HG03521 (cell line): ENCODE measurements around the gene TALDO1.
A peak's percentile ranks its signal among the peaks of the same experiment; 100 is the strongest.

Source experiments
- ATAC-seq: cut with Tn5 transposase; IDR thresholded peaks from one replicate; pipeline ENCODE4 v1.9.1; 2021; ENCODE audit warnings: mild to moderate bottlenecking, moderate library complexity; ENCODE audit not compliant: unreplicated experiment

TALDO1 gene

DNA sequence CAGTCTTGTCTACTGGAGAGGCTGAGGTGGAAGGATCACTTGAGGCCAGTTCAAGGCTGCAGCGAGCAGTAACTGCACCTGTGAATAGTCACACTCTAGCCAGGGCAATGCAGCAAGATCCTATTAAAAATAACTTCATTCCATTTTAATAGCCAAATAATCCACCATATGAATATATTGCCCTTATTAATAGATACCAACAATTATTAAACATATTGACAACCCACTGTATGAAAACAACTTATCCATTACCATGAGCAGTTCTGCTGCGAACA lies 19.6 kb downstream of the TALDO1 start:
- ATAC-seq: no peak

DNA sequence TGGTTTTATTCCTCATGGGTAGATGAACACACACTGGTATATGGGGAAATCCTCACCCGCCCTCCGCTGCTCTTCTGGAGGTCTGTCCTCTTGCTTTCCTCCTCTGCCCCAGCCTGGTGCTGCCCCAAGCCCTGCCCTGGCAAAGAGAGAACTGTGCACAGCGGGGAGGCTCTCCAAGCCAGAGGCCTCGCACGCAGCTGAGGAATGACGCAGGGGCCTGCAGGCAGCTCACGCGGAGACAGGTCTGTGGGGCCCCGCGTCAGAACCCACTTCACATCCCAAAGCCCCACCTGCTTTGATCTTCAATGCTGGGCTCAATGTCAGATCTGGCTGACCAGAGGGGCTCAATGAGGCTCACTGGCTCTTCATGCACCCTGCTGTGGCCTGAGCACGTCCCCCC lies 20.0 kb downstream of the TALDO1 start:
- ATAC-seq: no peak

DNA sequence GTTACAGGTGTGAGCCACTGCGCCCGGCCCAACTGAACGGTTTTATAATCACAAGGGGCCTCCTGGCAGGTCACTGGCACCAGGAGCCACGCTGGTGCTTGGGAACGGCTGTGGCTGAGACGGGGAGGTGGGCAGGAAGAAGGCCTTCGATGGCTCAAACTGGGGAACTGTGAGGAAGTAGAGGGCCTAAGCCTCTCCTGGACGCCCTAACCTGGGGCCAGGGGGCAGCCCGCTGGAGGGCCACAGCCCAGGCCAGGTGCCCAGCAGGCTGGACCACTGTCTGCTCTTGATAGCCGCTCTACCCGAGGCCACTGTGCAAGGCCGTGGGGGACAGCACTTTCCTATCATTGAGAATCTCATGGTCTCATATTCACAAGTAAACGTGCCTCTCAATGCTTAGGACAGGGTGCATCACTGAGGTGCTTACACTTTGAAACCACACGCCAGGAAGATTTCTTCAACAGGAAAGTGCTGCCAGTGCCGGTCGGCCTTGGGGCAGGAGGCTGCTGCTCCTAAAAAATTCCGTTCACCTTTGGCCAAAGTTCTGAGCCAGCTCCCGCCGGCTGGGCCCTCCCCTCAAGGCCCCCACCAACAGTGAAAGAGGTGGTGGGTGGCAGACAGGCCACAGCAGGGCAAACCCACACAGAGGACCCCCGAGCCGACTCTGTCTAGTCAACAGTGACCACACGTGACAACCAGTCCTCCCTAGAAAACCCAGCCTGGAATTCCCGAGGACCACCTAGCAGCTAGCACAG lies 22.8 kb downstream of the TALDO1 start:
- ATAC-seq: no peak

DNA sequence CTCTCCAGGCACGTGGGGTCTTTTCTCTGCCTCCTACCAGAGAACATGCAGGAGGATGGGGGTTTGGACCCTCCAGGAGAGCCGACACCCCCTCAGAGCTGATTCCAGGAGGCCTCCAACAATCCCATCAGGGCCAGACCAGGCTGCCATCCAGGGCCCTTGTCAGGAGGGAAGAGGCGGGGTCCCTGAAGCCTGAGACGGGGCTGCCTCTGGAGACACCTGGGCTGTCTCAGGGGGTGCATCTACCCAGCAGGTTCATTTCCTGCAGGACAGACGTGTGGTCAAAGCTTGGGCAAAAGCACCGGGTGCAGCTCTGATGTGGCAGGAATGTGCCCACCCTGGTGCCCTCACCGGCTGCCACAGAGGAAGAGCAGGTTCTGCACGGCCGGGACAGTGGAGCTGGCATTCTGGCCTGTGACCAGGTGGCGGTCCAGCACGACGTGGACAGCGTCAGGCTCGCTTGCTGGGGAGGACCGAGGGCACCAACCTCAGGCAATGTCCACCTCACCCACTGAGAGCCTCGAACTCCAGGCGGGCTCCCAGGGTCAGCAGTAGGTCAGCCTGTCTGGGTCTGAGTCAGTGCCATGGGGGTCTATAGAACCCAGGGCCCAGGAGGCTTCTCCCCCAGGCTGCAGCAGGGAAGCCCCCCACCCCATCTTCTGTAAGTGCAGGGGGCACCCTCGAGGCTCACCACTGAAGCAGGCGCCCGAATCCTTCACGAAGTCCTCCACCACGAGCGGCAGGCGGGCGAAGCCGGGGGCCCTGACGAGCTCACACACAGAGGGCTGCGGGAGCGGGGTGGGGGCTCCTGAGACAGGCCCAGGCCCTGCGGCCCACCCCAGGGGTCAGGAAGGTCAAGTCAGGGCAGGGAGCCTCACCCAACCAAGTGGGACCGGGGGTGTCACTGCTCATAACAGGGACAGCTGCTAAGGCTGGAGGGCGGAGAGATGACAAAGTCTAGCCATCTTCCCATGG lies 23.7 kb downstream of the TALDO1 start:
- no peak for ATAC-seq

DNA sequence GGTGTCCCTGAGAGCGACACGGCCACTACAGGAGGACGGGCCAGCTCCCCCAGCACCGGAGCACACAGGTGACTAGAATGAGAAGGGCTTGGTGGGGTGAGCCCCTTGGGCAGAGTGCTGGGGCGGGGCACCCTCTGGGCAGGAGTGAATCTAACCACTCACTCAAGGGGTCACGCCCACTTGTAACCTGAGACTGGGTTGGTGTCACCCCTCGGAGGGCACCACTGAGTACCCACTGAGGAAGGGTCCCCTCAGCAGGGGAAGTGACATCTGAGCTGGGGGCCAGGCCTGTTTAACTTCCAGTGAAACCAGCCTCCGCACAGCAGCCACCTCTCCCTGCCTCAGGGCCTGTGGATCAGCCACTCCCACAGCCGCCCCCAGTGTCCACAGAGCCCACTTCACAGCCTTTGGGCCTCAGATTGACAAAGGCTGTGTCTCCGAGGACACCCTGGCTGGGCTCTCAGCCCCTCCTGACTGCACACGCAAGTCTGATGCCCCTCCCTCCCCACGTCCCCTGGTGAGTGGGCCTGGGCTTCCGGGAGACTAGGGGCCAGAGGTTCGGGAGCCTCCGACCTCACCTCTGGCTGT lies 24.4 kb downstream of the TALDO1 start:
- ATAC-seq: no peak

DNA sequence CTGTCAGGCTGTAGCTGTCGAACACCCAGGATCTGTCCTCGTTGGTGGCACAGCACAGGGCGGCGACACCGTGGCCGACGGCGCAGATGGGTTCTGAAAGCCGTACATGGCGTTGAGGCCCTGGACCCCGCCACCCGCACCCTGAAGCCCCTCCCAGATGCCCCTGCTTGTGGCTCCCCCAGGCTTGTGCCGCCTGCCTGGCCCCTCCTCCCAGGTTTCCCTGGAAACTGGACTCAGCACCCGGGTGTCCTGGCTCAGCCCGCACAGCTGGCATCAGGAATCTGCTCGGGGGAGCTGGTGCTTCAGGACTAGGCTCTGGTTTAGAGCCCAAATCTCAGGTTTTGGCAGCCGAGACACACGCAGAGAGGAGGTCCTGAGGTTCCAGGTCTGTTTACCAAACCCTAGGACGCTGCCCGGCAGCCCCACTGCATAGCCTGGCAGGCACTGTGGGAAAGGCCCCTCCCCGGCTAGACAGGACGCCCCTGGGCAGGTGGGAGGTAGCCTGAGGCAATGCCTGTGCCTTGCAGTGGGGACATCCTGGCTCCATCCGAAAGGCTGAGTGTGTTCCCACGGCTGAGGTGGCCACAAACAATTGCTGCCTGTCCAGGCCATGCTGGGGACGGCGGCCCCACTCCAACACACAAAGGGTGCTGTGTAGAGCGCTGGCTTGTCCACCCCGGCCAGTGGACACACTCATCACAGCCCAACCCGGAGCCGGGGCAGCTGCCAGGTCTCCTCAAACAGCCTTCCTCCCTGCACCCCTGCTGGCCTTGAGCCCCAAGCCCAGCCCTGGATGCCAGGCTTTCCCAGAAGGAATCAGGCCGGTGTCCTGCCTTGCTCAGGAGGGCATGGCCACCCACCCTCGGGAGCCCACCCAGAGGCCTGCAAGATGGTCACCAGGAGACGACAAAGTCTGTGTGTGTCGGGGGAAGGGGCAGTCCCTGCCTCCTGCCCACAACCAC lies 25.4 kb downstream of the TALDO1 start:
- no peak for ATAC-seq

DNA sequence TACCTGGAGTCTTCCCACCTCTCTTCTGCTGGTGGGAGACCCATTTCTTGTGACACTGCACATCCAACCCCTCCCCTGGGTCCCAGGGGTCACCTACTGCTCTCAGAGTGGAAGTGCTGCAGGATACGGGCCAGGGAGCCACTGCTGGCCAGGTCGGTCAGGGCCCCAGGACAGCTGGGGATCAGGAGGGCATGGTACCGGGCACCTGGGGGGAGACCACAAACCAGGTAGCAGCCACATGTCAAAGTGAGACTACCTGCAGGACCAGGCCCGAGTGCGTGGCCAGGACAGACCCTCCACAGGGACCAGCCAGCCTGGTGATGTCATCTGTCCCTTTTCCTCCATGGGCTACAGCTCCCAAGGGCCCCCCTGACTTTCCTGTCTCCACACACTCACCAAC lies 26.2 kb downstream of the TALDO1 start:
- no peak for ATAC-seq

DNA sequence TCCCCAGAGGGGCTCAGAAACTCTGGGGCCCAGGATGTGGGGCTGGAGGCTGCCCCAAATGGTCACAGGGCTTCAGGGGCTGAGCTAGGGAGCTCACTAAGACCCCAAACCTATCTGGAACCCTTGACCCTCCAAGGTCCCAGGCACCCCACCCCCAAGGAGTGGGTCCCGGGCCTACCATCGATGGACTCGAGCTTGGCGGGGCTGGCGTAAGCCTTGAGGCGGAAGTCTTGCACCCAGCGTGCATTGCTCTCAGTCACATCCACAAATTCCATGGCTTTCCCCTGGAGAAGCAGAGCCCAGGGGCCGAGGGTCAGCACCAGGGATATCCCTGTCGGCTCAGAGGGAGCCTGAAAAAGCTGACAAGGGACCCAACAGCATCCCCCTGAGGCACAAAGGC lies 26.6 kb downstream of the TALDO1 start:
- ATAC-seq: no peak

DNA sequence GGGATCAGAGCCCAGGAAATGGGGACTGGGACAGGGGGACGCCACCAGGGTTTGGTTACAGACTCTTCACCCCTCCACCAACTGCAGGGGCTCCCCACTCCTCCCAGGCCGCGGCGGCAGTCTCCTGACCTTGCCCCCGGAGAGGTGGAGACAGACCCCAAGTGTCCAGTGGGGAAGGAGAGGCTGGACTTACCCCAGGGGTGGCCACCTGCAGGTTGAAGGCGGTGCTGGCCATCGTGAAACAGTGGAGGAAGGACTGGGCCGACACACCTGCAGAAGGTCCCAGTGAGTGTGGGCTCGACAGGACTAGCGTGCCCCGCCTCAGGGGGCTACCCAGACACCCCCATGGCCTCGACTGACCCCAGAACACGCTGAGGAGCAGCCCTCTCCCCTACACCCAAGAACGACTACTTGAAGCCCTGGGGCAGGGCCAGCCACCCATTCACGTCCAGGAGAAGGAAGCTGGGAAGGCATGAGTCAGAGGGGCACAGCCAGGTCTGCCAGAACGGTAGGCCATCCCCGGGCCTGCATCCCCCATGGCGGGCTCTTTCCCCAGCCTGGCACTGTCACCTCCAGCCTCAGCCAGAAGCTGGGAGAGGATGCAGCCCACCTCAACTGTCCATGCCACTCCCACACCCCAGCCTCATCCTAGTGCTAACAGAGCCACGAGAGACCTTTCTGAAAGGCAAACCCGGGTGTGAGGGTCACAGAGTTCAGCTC lies 27.8 kb downstream of the TALDO1 start:
- ATAC-seq: no peak

DNA sequence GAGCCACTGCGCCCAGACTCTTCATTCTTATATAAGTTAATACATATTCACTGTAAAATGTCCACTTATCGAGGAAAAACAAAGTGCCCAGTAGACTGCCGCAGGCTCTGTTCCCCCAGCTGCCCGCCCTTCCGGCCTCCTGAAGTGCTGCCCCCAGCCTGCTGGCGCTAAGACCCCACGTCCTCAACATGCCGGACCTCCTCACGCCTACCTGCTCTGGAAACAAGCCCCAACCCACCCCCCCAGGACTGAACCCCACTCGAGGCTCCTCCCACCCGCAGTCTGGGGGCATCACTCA lies 28.9 kb downstream of the TALDO1 start:
- no peak for ATAC-seq

DNA sequence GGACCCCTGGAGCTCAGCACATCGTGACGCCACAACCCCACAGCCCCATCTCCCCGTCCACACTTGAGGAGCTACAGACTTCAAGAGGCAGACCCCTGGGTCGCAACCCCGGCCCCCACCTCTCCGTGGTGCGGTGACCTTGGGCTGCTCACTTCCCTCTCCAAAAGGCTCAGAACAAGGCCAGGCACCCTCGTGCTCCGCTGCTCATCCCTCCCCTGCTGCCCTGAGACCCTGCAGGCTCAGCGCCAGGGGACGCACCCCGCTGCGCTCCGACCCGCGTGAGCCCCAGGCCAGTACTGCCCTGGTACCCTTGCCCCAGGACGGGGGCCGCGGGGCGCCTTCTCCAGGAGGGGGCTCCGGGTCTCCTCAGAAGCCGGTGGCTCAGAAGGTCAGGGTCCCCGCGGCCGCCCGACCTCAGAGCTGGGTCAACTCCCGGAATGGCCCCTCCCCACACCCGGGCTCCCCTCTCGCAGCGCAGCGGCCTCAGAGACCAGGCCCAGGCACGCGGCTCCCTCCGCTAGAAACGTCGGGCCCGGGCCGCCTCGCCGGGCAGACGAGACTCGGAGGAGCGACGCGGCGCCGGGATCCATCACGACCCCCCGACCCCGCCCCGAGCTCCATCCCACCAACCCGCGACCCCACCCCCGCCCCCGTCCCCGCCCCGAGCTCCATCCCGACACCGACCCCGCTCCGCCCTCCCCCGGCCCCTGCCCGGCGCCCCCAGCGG lies 29.5 kb downstream of the TALDO1 start:
- ATAC-seq: peak; percentile 31

DNA sequence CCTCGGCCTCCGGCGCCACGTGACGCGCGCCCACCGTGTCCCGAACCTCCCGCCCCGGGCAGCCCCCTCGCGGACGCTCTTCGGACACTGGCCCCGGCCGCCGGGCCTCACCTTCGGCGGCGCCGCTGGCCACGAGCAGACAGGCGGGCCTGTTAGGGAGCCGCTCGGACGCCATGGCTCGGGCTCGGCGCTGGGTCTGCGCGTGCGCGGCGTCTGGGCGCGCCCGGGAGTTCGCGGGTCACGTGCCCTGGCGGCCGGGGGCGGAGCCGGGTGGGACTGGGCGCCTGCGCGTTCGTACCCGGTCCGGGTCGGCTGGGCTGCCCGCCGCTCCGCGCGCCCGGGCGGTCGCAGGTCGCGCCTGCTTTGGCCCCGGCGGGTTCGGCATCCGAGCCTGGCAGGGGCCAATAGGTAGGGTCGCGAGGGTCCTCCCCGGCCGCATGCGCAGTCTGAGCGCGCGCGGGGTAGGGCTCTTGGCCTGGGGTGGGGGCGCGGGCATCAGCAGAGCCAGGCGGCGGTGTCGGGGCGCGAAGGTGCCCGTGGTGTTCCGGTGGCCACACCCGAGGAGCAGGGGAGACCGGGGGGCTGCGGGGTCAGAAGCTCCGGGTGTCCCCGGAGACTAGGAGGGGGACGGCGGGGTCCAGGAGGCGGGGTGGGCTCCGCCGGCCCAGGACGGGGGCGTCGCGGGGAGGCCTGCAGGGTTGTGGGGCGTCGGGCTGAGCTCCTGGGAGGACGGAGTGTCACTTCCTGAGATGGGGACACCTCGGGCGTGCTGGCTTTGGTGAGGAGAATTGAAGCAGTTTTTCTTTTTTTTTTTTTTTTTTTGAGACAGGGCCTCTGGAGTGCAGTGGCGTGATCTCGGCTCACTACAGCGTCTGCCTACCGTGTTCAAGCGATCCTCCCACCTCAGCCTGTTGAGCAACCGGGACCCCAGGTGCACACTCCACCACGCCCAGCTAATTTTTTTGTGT lies 30.3 kb downstream of the TALDO1 start, which contains the start of gene GATD1:
GATD1 (minus strand) TSS at position 200 of the 968 bp plus-strand sequence; CDS start at position 175, 25 bp downstream.
- ATAC-seq: peak; percentile 81

DNA sequence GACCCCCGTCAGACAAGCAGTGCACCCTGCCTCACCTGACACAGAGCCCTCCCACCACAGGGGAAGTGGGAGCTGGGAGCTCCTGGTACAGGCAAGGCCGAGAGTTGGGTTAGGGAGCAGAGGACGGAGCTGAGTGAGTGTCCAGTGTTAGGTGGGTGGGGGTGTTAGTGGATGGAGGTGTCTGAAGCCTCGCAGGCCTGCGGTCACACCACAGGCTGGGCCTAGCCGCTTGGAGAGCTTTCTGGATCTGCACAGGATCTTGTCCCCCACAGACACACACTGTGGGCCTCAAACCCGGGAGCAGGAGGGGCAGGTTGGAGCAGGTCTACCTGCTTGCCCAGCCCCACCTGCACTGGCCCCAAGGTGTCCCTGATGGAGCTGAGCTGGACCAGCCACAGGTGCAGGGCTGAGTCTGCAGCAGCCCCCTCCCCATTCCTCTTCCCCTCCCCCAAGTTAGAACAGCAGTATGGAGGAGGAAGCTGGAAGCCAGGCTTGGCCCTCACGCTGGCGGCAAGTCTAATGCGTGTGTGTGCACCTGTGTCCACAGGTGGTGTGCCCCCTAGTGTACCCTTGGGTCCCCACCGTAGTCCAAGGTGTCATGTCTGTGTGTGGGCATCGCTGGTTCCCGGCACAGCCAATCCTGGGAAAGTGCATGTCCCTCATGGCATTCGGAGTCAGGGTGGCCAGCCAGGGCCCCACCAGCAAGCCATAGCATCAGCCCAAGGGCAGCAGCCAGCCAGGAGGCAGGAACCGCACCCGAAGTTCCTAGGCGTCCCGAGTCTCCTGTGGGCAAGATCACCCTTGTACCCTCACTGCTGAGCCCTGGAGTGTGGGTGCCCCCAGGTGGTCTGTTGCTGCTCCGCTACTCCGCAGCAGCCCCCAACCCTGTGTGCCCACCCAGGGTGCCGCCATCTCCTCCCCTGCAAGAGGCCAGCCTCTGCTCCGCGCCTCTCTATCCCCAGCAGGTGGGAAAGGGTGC lies 32.0 kb downstream of the TALDO1 start:
- ATAC-seq: no peak

DNA sequence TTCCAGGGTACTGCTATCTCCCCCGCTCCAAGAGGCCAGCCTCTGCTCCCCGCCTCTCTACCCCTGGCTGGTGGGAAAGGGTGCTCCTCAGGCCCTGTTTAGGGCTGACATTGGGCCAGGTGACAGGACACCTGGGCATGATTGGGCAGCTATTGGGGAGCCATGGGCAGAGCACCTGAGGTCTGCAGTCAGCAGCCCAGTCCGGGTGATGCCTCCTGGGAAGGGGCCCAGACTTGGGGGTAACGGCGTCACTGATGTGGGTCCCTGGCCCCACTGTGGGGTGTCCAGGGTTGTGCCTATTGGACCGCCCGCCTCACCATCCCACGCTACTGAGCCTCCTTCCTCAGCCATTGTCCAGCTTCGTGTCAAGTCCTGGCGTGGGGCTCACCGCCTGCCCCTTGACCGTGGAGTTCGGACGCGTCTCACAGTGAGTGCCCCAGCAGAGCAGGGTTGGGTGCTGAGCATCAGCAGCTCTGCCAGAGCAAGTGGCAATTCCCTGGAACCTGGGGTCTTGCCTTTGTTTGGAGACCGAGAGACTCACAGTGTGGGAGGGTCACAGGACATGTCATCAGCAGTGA lies 32.8 kb downstream of the TALDO1 start:
- ATAC-seq: no peak

DNA sequence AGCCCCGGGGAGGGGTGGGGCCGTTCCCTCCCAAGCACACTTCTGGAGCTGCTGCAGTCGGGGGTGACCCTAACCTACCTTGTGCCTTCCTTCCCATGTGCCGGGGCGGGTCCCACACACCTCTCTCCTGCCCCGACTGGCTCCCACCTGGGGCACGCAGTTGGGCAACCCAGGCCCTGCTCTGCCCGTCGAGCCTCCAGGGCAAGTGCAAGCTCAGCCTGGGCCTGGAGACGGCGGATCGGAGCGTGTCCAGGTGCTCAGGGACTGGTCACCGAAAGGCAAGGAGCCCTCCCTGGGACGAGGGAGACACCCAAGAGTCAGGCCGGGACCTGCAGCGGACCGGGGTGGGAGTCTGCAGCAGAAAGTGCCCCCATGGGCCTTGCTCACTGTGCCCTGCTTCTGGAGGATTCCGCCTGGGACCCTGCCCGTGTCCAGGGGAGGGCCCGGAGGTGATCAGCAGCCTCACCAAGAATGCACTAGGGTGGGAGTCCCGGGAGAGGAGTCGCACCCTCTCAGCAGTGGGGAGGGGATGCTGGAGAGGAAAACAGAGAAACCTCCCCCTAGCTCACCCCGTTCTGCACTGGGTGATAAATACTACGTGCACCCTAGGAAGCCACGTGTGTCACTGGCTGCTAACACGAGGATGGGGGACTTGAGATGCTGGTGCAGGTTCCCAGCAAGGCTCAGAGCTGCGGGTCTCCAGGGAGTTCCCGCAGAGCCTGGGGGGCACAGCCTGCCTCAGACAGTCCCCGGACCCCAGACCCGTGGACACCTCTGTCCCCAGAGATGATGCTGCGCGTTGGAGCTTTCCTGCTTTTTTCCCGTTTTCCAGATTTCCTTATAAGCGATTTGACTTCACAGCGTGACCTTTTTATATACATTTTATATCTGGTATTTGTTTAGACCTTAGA lies 35.3 kb downstream of the TALDO1 start:
- no peak for ATAC-seq

DNA sequence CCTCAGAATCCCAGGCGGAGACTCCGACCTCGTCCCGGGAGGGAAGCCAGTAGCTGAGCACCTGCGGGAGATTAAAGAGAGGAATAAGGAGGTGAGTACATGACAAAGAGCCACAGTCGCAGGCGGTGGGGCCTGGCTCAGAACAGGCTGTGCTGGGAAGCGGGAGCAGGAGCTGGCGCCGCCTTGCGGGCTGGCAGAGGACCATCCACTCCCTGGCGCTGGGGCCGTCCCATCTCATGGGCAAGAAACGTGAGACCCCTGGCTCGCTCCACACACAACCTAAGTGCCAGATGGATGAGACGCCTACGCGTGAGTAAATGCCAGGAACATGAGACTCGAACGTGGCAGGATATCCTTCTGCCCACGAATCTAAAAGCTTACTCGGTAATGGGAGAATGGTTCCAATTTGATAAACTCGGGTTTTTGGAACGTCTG lies 36.3 kb downstream of the TALDO1 start:
- ATAC-seq: no peak
